ENCODE results near the gene BMPR1A. TPM values are rescaled to one million over a fixed set of nuclear protein-coding genes. Genes with fewer than 3 reads are reported as not detected.

BMPR1A gene
- total and polyA plus RNA-seq, 3 experiments from 2014 or later = 6.4 to 21.9 (median 20.9) TPM

- Mint-ChIP-seq H3K4me1 (peaks cover 12 to 15% (median 13%) of the 10 kb centered on the region in 3 donors), H3K4me3 (no peak overlapping the region), H3K27me3 (peaks cover 0 to 2% of the 10 kb centered on the region in 2 donors), H3K9me3 (no peaks in the 10 kb centered on the region), H3K36me3 (no peaks in the 10 kb centered on the region), H3K27ac (peak overlapping the region in 1 of 8 donors; percentile 68)
- H3K4me1 ChIP-seq (ENCODE audit: insufficient read depth, low read length) = peaks cover 10% of the 10 kb centered on the region
- no peaks in the 10 kb centered on the region for H3K9me3 ChIP-seq (ENCODE audit: low read length)
- H3K4me3 ChIP-seq (ENCODE audit: low read length) = no peak overlapping the region
- no peaks in the 10 kb centered on the region for H3K27me3 ChIP-seq (ENCODE audit: insufficient read depth, low read length, poor library complexity, severe bottlenecking)
- DNase-seq = peak in 1 of 5 donors; percentile 33
- ChIA-PET POLR2A (no interaction called here), CTCF (no interaction called here)
- H3K36me3 ChIP-seq (ENCODE audit: insufficient read depth, low read length) = no peaks in the 10 kb centered on the region
- no peak overlapping the region for H3K27ac ChIP-seq (ENCODE audit: low read depth, low read length)
Measured at GRCh38 chr10:86961481-86962091, 205.2 kb downstream of the BMPR1A start.

GRCh38 chr10:86962136-86962980, 205.9 kb downstream of the BMPR1A start:
- POLR2A ChIA-PET = no interaction called here

GRCh38 chr10:86962981-86963310, 206.5 kb downstream of the BMPR1A start:
- H3K4me1 Mint-ChIP-seq = peaks cover 15 to 22% (median 20%) of the 10 kb centered on the region in 3 donors
- no peaks in the 10 kb centered on the region for H3K9me3 ChIP-seq (ENCODE audit: low read length)
- no peaks in the 10 kb centered on the region for H3K27me3 ChIP-seq (ENCODE audit: insufficient read depth, low read length, poor library complexity, severe bottlenecking)
- no peak overlapping the region for H3K4me3 Mint-ChIP-seq
- no peak overlapping the region for H3K4me3 ChIP-seq (ENCODE audit: low read length)
- no peaks in the 10 kb centered on the region for H3K36me3 ChIP-seq (ENCODE audit: insufficient read depth, low read length)
- H3K27me3 Mint-ChIP-seq = peaks cover 0 to 2% of the 10 kb centered on the region in 2 donors
- POLR2A ChIA-PET = interaction anchor here (0.6 kb wide), 1 partner anchor 23 kb away, joined by 6 read pairs; no protein-coding TSS in a partner anchor
- DNase-seq = no peak
- H3K27ac Mint-ChIP-seq = peak overlapping the region in 1 of 8 donors; percentile 47
- H3K36me3 Mint-ChIP-seq = no peaks in the 10 kb centered on the region
- no peak overlapping the region for H3K27ac ChIP-seq (ENCODE audit: low read depth, low read length)
- H3K4me1 ChIP-seq (ENCODE audit: insufficient read depth, low read length) = peaks cover 15% of the 10 kb centered on the region
- CTCF ChIA-PET = no interaction called here
- H3K9me3 Mint-ChIP-seq = no peaks in the 10 kb centered on the region

More at GRCh38 chr10:86962136-86962980, 205.9 kb downstream of the BMPR1A start:
- peaks cover 15% of the 10 kb centered on the region for H3K4me1 ChIP-seq (ENCODE audit: insufficient read depth, low read length)
- Mint-ChIP-seq H3K4me1 (peaks cover 15 to 20% (median 16%) of the 10 kb centered on the region in 3 donors), H3K36me3 (no peaks in the 10 kb centered on the region), H3K9me3 (no peaks in the 10 kb centered on the region), H3K27ac (no peak overlapping the region), H3K27me3 (peaks cover 0 to 2% of the 10 kb centered on the region in 2 donors), H3K4me3 (no peak overlapping the region)
- DNase-seq = peak in 1 of 5 donors; percentile 28
- H3K9me3 ChIP-seq (ENCODE audit: low read length) = no peaks in the 10 kb centered on the region
- H3K27me3 ChIP-seq (ENCODE audit: insufficient read depth, low read length, poor library complexity, severe bottlenecking) = no peaks in the 10 kb centered on the region
- no peak overlapping the region for H3K4me3 ChIP-seq (ENCODE audit: low read length)
- no peak overlapping the region for H3K27ac ChIP-seq (ENCODE audit: low read depth, low read length)
- H3K36me3 ChIP-seq (ENCODE audit: insufficient read depth, low read length) = no peaks in the 10 kb centered on the region
- CTCF ChIA-PET = no interaction called here

GRCh38 chr10:86963341-86963919, 207.0 kb downstream of the BMPR1A start:
- no peak overlapping the region for H3K4me3 ChIP-seq (ENCODE audit: low read length)
- no peaks in the 10 kb centered on the region for H3K9me3 ChIP-seq (ENCODE audit: low read length)
- ChIA-PET CTCF (interaction anchor here (0.8 kb wide), 1 partner anchor 24 kb away, joined by 3 read pairs; no protein-coding TSS in a partner anchor), POLR2A (interaction anchor here (0.6 kb wide), 1 partner anchor 23 kb away, joined by 6 read pairs; no protein-coding TSS in a partner anchor)
- H3K4me1 ChIP-seq (ENCODE audit: insufficient read depth, low read length) = peaks cover 15% of the 10 kb centered on the region
- H3K36me3 ChIP-seq (ENCODE audit: insufficient read depth, low read length) = no peaks in the 10 kb centered on the region
- Mint-ChIP-seq H3K9me3 (no peaks in the 10 kb centered on the region), H3K4me1 (peaks cover 15 to 22% (median 20%) of the 10 kb centered on the region in 3 donors), H3K4me3 (no peak overlapping the region), H3K27ac (peak overlapping the region in 1 of 8 donors; percentile 80), H3K27me3 (peaks cover 0 to 2% of the 10 kb centered on the region in 2 donors), H3K36me3 (no peaks in the 10 kb centered on the region)
- DNase-seq = peak in 1 of 5 donors; percentile 24
- H3K27me3 ChIP-seq (ENCODE audit: insufficient read depth, low read length, poor library complexity, severe bottlenecking) = no peaks in the 10 kb centered on the region
- no peak overlapping the region for H3K27ac ChIP-seq (ENCODE audit: low read depth, low read length)

- CTCF ChIA-PET = interaction anchor here (0.8 to 5.5 kb wide), 2 partner anchors 25 kb away, joined by 3 to 61 read pairs; no protein-coding TSS in a partner anchor
- no peaks in the 10 kb centered on the region for H3K36me3 Mint-ChIP-seq
Measured at GRCh38 chr10:86964061-86964846, 207.8 kb downstream of the BMPR1A start.

GRCh38 chr10:86964847-86965190, 208.4 kb downstream of the BMPR1A start:
- DNase-seq = peak in 1 of 5 donors; percentile 35
- ChIA-PET POLR2A (no interaction called here), CTCF (interaction anchor here (5.5 kb wide), 1 partner anchor 25 kb away, joined by 61 read pairs; no protein-coding TSS in a partner anchor)
- Mint-ChIP-seq H3K27ac (no peak overlapping the region), H3K4me3 (no peak overlapping the region), H3K36me3 (no peaks in the 10 kb centered on the region), H3K9me3 (no peaks in the 10 kb centered on the region), H3K27me3 (peaks cover 0 to 2% of the 10 kb centered on the region in 2 donors), H3K4me1 (peaks cover 15 to 32% (median 24%) of the 10 kb centered on the region in 3 donors)
- Histone ChIP-seq H3K27me3 (ENCODE audit: insufficient read depth, low read length, poor library complexity, severe bottlenecking) (no peaks in the 10 kb centered on the region), H3K4me1 (ENCODE audit: insufficient read depth, low read length) (peaks cover 26% of the 10 kb centered on the region), H3K9me3 (ENCODE audit: low read length) (no peaks in the 10 kb centered on the region), H3K27ac (ENCODE audit: low read depth, low read length) (no peak overlapping the region), H3K36me3 (ENCODE audit: insufficient read depth, low read length) (no peaks in the 10 kb centered on the region), H3K4me3 (ENCODE audit: low read length) (no peak overlapping the region)

More at GRCh38 chr10:86964061-86964846, 207.8 kb downstream of the BMPR1A start:
- no peaks in the 10 kb centered on the region for H3K36me3 ChIP-seq (ENCODE audit: insufficient read depth, low read length)
- H3K27ac ChIP-seq (ENCODE audit: low read depth, low read length) = no peak overlapping the region
- Mint-ChIP-seq H3K9me3 (no peaks in the 10 kb centered on the region), H3K4me3 (no peak overlapping the region), H3K4me1 (peaks cover 15 to 27% (median 24%) of the 10 kb centered on the region in 3 donors), H3K27ac (peak overlapping the region in 1 of 8 donors; percentile 80), H3K27me3 (peaks cover 0 to 2% of the 10 kb centered on the region in 2 donors)
- no peak overlapping the region for H3K4me3 ChIP-seq (ENCODE audit: low read length)
- DNase-seq = peak in 1 of 5 donors; percentile 26
- no peaks in the 10 kb centered on the region for H3K9me3 ChIP-seq (ENCODE audit: low read length)
- POLR2A ChIA-PET = no interaction called here
- peaks cover 22% of the 10 kb centered on the region for H3K4me1 ChIP-seq (ENCODE audit: insufficient read depth, low read length)
- H3K27me3 ChIP-seq (ENCODE audit: insufficient read depth, low read length, poor library complexity, severe bottlenecking) = no peaks in the 10 kb centered on the region

GRCh38 chr10:86965986-86966654, 209.7 kb downstream of the BMPR1A start:
- ChIA-PET CTCF (interaction anchor here (0.7 to 5.5 kb wide), 10 partner anchors 9 to 284 kb away, joined by 3 to 61 read pairs (median 4); partner anchors contain the start of genes MMRN2 and SHLD2), POLR2A (interaction anchor here (0.7 kb wide), 1 partner anchor 66 kb away, joined by 11 read pairs; no protein-coding TSS in a partner anchor)
- Mint-ChIP-seq H3K36me3 (no peaks in the 10 kb centered on the region), H3K27ac (peak overlapping the region in 7 of 8 donors; percentile 18 to 87 (median 66)), H3K4me3 (peak overlapping the region; percentile 48 to 84 (median 69)), H3K4me1 (peaks cover 18 to 44% (median 29%) of the 10 kb centered on the region in 3 donors), H3K27me3 (peaks cover 0 to 2% of the 10 kb centered on the region in 2 donors), H3K9me3 (no peaks in the 10 kb centered on the region)
- H3K4me3 ChIP-seq (ENCODE audit: low read length) = peak overlapping the region; percentile 15
- no peak for DNase-seq
- H3K27ac ChIP-seq (ENCODE audit: low read depth, low read length) = no peak overlapping the region
- H3K9me3 ChIP-seq (ENCODE audit: low read length) = no peaks in the 10 kb centered on the region
- H3K27me3 ChIP-seq (ENCODE audit: insufficient read depth, low read length, poor library complexity, severe bottlenecking) = no peaks in the 10 kb centered on the region
- H3K36me3 ChIP-seq (ENCODE audit: insufficient read depth, low read length) = no peaks in the 10 kb centered on the region
- peaks cover 37% of the 10 kb centered on the region for H3K4me1 ChIP-seq (ENCODE audit: insufficient read depth, low read length)

Measured in CD8-positive, alpha-beta memory T cell (primary cell).